ENCODE data around the gene RTTN.

Gene RTTN

DNA sequence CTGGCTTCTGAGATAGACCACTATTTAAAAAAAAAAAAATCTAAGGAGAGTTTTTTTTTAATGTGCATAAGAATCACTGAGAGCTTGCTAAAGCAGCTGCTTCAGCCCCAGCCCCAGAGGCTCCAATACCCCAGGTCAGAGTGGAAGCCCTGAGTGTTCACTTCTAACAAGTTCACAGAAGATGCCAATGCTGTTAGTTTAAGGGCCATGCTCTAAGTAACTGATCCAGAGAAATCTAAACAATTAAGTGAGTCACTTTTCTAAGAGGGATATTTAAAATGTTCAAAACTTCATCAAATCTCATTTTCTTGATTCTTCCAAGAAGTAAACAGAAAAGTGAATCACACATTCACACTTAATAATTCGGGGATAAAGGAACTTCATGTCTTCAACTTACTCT, 131.4 kb downstream of the RTTN start:
- no peaks in the 10 kb centered on the region for H3K27me3 ChIP-seq
- peaks cover 8% of the 10 kb centered on the region for H3K36me3 ChIP-seq
- H3K4me3 ChIP-seq (ENCODE audit: low read depth in 1 of 2, low read length in 1 of 2), result no peak overlapping the region
- H3K4me1 ChIP-seq (ENCODE audit: control insufficient read depth in 1 of 2, insufficient read depth in 1 of 2, low read depth in 1 of 2, low read length in 1 of 2), result no peaks in the 10 kb centered on the region
- no peak overlapping the region for H3K27ac ChIP-seq
- H3K9me3 ChIP-seq, result no peaks in the 10 kb centered on the region
- TF ChIP-seq, protein P1, sequence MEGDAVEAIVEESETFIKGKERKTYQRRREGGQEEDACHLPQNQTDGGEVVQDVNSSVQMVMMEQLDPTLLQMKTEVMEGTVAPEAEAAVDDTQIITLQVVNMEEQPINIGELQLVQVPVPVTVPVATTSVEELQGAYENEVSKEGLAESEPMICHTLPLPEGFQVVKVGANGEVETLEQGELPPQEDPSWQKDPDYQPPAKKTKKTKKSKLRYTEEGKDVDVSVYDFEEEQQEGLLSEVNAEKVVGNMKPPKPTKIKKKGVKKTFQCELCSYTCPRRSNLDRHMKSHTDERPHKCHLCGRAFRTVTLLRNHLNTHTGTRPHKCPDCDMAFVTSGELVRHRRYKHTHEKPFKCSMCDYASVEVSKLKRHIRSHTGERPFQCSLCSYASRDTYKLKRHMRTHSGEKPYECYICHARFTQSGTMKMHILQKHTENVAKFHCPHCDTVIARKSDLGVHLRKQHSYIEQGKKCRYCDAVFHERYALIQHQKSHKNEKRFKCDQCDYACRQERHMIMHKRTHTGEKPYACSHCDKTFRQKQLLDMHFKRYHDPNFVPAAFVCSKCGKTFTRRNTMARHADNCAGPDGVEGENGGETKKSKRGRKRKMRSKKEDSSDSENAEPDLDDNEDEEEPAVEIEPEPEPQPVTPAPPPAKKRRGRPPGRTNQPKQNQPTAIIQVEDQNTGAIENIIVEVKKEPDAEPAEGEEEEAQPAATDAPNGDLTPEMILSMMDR (IDR thresholded peaks at IDR 0.05), result no peak

DNA sequence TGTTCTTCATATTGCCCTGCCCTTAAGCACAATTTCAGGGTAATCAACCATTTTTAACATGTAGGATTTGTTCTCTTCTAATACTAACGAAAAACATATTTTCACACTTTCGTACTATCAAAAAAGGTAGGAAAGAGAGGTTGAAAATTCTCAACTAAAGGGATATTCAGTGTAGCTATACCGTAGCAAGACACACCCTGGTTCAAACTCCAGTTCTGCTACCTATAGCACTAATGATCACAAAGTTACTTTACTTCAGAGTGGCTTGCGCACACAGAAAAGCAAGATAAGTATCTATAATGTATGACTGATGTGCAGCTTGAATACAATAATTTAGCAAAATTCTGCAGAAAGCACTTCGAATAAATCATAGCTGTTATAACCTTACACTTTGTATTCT, 132.1 kb downstream of the RTTN start:
- H3K36me3 ChIP-seq, result peaks cover 8% of the 10 kb centered on the region
- no peak overlapping the region for H3K27ac ChIP-seq
- TF ChIP-seq, protein P1 (IDR thresholded peaks at IDR 0.05), result no peak
- no peak overlapping the region for H3K4me3 ChIP-seq (ENCODE audit: low read depth in 1 of 2, low read length in 1 of 2)
- no peaks in the 10 kb centered on the region for H3K9me3 ChIP-seq
- no peaks in the 10 kb centered on the region for H3K27me3 ChIP-seq
- H3K4me1 ChIP-seq (ENCODE audit: control insufficient read depth in 1 of 2, insufficient read depth in 1 of 2, low read depth in 1 of 2, low read length in 1 of 2), result no peaks in the 10 kb centered on the region

DNA sequence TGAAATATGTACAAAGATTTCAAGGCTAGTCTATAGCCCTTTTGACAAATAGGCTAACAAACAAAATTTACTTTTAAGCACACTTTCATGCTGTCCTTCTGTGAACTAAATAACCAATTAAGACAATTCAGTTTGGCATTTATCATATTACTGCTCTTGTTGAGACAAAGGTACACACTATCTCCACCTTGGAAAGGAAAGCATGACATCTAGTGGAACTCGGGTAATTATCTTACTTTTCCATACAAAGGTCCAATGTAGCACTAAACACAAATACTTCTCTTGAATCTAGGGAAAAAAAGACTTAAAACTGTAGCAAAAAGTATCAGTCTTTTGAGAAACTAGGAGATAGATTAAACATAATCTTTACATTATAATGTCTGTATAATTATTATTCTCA, 132.8 kb downstream of the RTTN start:
- Histone ChIP-seq H3K4me1 (ENCODE audit: control insufficient read depth in 1 of 2, insufficient read depth in 1 of 2, low read depth in 1 of 2, low read length in 1 of 2) (no peaks in the 10 kb centered on the region), H3K27ac (no peak overlapping the region), H3K36me3 (peaks cover 8% of the 10 kb centered on the region), H3K27me3 (no peaks in the 10 kb centered on the region), H3K4me3 (ENCODE audit: low read depth in 1 of 2, low read length in 1 of 2) (no peak overlapping the region), H3K9me3 (no peaks in the 10 kb centered on the region)
- TF ChIP-seq, protein P1 (IDR thresholded peaks at IDR 0.05), result no peak

DNA sequence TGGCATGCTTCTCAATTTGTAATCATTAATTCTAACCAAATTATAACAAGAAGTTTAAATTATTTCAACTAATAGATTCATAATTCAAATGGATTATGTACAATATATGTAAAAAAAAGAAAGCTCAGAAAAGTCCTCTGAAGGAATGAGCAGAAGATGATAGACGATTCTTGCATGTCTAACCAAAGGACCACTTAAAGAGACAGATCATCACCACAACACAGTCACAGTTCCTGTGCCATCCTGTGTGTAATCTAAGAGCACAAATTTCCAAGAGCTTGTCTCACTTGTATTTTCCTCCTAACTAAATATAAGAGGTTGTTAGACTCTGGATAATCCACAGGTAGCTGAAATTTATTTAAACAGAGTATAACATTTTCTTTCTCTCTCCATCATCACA, 135.5 kb downstream of the RTTN start:
- no peaks in the 10 kb centered on the region for H3K9me3 ChIP-seq
- no peaks in the 10 kb centered on the region for H3K27me3 ChIP-seq
- H3K27ac ChIP-seq, result no peak overlapping the region
- no peak overlapping the region for H3K4me3 ChIP-seq (ENCODE audit: low read depth in 1 of 2, low read length in 1 of 2)
- TF ChIP-seq, protein P1 (IDR thresholded peaks at IDR 0.05), result no peak
- no peaks in the 10 kb centered on the region for H3K4me1 ChIP-seq (ENCODE audit: control insufficient read depth in 1 of 2, insufficient read depth in 1 of 2, low read depth in 1 of 2, low read length in 1 of 2)
- peaks cover 8% of the 10 kb centered on the region for H3K36me3 ChIP-seq

DNA sequence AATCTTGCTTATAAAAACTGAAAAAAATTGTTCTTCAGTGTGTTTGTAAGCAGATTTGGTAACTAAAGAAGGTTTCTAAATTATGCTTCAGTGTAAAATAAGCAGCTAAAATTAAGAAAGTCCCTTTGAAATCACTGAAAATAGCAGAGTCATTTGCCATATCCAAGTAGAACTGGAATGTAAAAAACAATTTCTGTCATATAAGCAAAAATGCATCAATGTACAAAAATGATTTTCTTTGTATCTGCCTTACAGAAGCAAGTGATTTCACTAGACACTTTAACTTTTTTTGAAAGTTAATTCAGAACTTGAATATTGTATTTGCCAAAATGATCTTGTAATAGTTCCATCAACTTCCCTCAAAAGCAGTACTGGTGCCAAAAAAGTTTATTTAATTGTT, 136.1 kb downstream of the RTTN start:
- TF ChIP-seq, protein P1 (IDR thresholded peaks at IDR 0.05), result no peak
- no peaks in the 10 kb centered on the region for H3K9me3 ChIP-seq
- no peak overlapping the region for H3K4me3 ChIP-seq (ENCODE audit: low read depth in 1 of 2, low read length in 1 of 2)
- no peaks in the 10 kb centered on the region for H3K27me3 ChIP-seq
- H3K36me3 ChIP-seq, result peaks cover 8% of the 10 kb centered on the region
- no peak overlapping the region for H3K27ac ChIP-seq
- H3K4me1 ChIP-seq (ENCODE audit: control insufficient read depth in 1 of 2, insufficient read depth in 1 of 2, low read depth in 1 of 2, low read length in 1 of 2), result no peaks in the 10 kb centered on the region

DNA sequence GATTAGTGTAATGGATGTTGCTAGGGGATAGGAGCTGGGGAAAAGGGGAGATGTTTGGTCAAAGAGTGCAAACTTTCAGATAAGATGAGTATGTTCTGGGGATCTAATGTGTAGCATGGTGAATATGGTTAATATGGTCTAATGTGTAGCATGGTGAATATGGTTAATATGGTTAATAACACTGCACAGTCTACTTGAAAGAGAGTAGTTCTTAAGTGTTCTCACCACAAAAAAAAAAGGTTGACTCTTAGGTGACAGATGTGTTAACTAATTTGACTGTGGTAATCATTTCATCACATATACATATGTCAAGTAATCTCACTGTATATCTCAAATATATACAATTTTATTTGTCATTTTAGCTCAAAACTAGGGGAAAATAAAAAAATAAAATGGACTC, 136.5 kb downstream of the RTTN start:
- Histone ChIP-seq H3K27me3 (no peaks in the 10 kb centered on the region), H3K4me3 (ENCODE audit: low read depth in 1 of 2, low read length in 1 of 2) (no peak overlapping the region), H3K36me3 (peaks cover 8% of the 10 kb centered on the region), H3K4me1 (ENCODE audit: control insufficient read depth in 1 of 2, insufficient read depth in 1 of 2, low read depth in 1 of 2, low read length in 1 of 2) (no peaks in the 10 kb centered on the region), H3K9me3 (no peaks in the 10 kb centered on the region), H3K27ac (no peak overlapping the region)
- TF ChIP-seq, protein P1 (IDR thresholded peaks at IDR 0.05), result no peak

Measured in neutrophil (primary cell).